CD4-positive, alpha-beta T cell treated with Interleukin-1 beta for 1 hour (primary cell): ENCODE data around the gene PADI1.

Experiments used
- DNase-seq, 2 donors: peaks; one replicate each; pipeline ENCODE4 v3.0.0-alpha.2; 2020 to 2022

Gene PADI1

GRCh38 chr1:17244821-17245740 is 40.2 kb downstream of the PADI1 start:
- DNase-seq = no peak

- DNase-seq = no peak
These were observed 40.9 kb downstream of the PADI1 start for GRCh38 chr1:17245816-17246325.

GRCh38 chr1:17246971-17247370 is 42.0 kb downstream of the PADI1 start:
- no peak for DNase-seq

GRCh38 chr1:17248781-17249180 is 43.9 kb downstream of the PADI1 start, which contains the start of gene PADI3:
TSS of gene PADI3 (plus strand) at chr1:17249098. CDS start at chr1:17249138, 40 bp downstream.
- no peak for DNase-seq

- peak in 1 of 2 donors; percentile 50 for DNase-seq
These were observed 45.7 kb downstream of the PADI1 start for GRCh38 chr1:17250601-17251000.

- no peak for DNase-seq
These were observed 46.3 kb downstream of the PADI1 start for GRCh38 chr1:17251246-17251645.

GRCh38 chr1:17251701-17252376 is 46.9 kb downstream of the PADI1 start:
- no peak for DNase-seq

GRCh38 chr1:17255336-17255735 is 50.4 kb downstream of the PADI1 start:
- no peak for DNase-seq

GRCh38 chr1:17258116-17258757 is 53.3 kb downstream of the PADI1 start:
- DNase-seq = no peak

- DNase-seq = no peak
These were observed 53.8 kb downstream of the PADI1 start for GRCh38 chr1:17258758-17259130.

- no peak for DNase-seq
These were observed 54.4 kb downstream of the PADI1 start for GRCh38 chr1:17259233-17259873.

- no peak for DNase-seq
These were observed 55.3 kb downstream of the PADI1 start for GRCh38 chr1:17260264-17260663.

- no peak for DNase-seq
These were observed 55.8 kb downstream of the PADI1 start for GRCh38 chr1:17260738-17261137.

- no peak for DNase-seq
These were observed 59.0 kb downstream of the PADI1 start for GRCh38 chr1:17263936-17264335.

GRCh38 chr1:17264470-17264869 is 59.5 kb downstream of the PADI1 start:
- no peak for DNase-seq

- no peak for DNase-seq
These were observed 60.2 kb downstream of the PADI1 start for GRCh38 chr1:17265162-17265561.

- no peak for DNase-seq
These were observed 61.0 kb downstream of the PADI1 start for GRCh38 chr1:17265950-17266349.

- DNase-seq = no peak
These were observed 66.2 kb downstream of the PADI1 start for GRCh38 chr1:17270891-17271765.

- no peak for DNase-seq
These were observed 67.1 kb downstream of the PADI1 start for GRCh38 chr1:17272066-17272465.

- DNase-seq = no peak
These were observed 67.7 kb downstream of the PADI1 start for GRCh38 chr1:17272646-17273045.

- no peak for DNase-seq
These were observed 68.2 kb downstream of the PADI1 start for GRCh38 chr1:17273096-17273495.
